ENCODE data around the gene SURF6. TPM values are rescaled to one million over a fixed set of nuclear protein-coding genes. Genes with fewer than 3 reads are reported as not detected.

Gene SURF6
- total and polyA plus RNA-seq, 2 of the 8 experiments (the other 6 are each of a cell fraction or from before 2014, with no cell fraction given): 6.1 to 23.7 TPM

GRCh38 chr9:133349965-133350616 is 14.1 kb upstream of the SURF6 start:
- H2BK15ac ChIP-seq (ENCODE audit: low read length): no peak overlapping the region
- H3K14ac ChIP-seq (ENCODE audit: insufficient read length): no peak overlapping the region
- H3K27ac ChIP-seq (ENCODE audit: low read depth, low read length): no peak overlapping the region
- H3K56ac ChIP-seq (replicated peaks; ENCODE audit: insufficient read length, low read depth, low read length): no peak overlapping the region
- H4K91ac ChIP-seq (replicated peaks; ENCODE audit: insufficient read length, low read length): no peak overlapping the region
- H3K4me1 ChIP-seq (replicated peaks in 1 of 4; ENCODE audit: control insufficient read depth in 3 of 4, insufficient read depth in 4 of 4, low read length in 3 of 4): peaks cover 0 to 10% (median 7%) of the 10 kb centered on the region in 4 experiments; a peak in 6 of 7 replicates
- no peak overlapping the region; a peak in 1 of 7 replicates for H3K9ac ChIP-seq (replicated peaks in 1 of 4; ENCODE audit: extremely low read depth in 1 of 4, low read depth in 3 of 4, low read length in 3 of 4)
- H3K23ac ChIP-seq (ENCODE audit: insufficient read length): no peak overlapping the region
- no peak overlapping the region for H4K5ac ChIP-seq (ENCODE audit: insufficient read length, low read depth, low read length)
- H4K8ac ChIP-seq (ENCODE audit: extremely low read depth, insufficient read depth, low read length): no peak overlapping the region
- H3K18ac ChIP-seq (ENCODE audit: extremely low read depth, low read length): no peak overlapping the region
- H3K23me2 ChIP-seq (ENCODE audit: low read depth, low read length): peaks cover 9% of the 10 kb centered on the region; the same call in 1 of the 2 replicates
- peaks cover 9 to 39% of the 10 kb centered on the region in 2 experiments for H3K79me2 ChIP-seq (ENCODE audit: control insufficient read depth in 1 of 2, insufficient read depth in 2 of 2, low read length in 2 of 2)
- TF ChIP-seq ATF2 (IDR thresholded peaks at IDR 0.05; ENCODE audit: low read length) (no peak), USF2 (IDR thresholded peaks at IDR 0.05; ENCODE audit: low read length) (peak; percentile 25; the same call in 1 of the 2 replicates), POLR2AphosphoS5 (IDR thresholded peaks at IDR 0.05; ENCODE audit: low read depth, low read length) (peak; percentile 63; the same call in 1 of the 2 replicates), CTCF (IDR thresholded peaks at IDR 0.05; ENCODE audit: control extremely low read depth in 1 of 3, insufficient read depth in 1 of 3, low read depth in 1 of 3, low read length in 3 of 3) (no peak), POLR2A (IDR thresholded peaks at IDR 0.05; ENCODE audit: control extremely low read depth in 1 of 2, low read depth in 2 of 2, low read length in 2 of 2) (peak in 1 of 2 experiments; percentile 39; a peak in 1 of 3 replicates), ZNF274 (IDR thresholded peaks at IDR 0.05; ENCODE audit: borderline replicate concordance, extremely low read depth, low read length) (no peak)
- H3K4ac ChIP-seq (replicated peaks; ENCODE audit: insufficient read length, low read depth, low read length): no peak overlapping the region
- no peak overlapping the region for H2AK5ac ChIP-seq (ENCODE audit: low read depth, low read length)
- 94% methylated on average over 15 of the region's 15 CpGs; no CpG with 5 or more reads in 1 of the 2 experiments for WGBS, 2 experiments (ENCODE audit: extremely low coverage in 1 of 2, insufficient coverage in 1 of 2, insufficient read length in 1 of 2, insufficient replicate concordance in 2 of 2, low coverage in 1 of 2, low lambda C conversion rate in 2 of 2, missing lambda C conversion rate in 1 of 2)
- no peaks in the 10 kb centered on the region for H3K27me3 ChIP-seq (replicated peaks in 1 of 4; ENCODE audit: control insufficient read depth in 3 of 4, extremely low read depth in 1 of 4, insufficient read depth in 3 of 4, low read length in 3 of 4)
- H2BK20ac ChIP-seq (ENCODE audit: low read length): no peak overlapping the region
- peak overlapping the region; percentile 91 to 97; a peak in 3 of 4 replicates for H3K4me2 ChIP-seq (ENCODE audit: insufficient read depth in 1 of 2, low read depth in 2 of 2, low read length in 2 of 2)
- CTCF ChIA-PET (ENCODE audit: partially characterized antibody): interaction anchor here (0.7 to 2.6 kb wide), 10 partner anchors 8 to 137 kb away, joined by 3 to 14 read pairs (median 4); partner anchors contain the start of gene SURF6
- FAIRE-seq: no peak
- no peak overlapping the region for H2BK12ac ChIP-seq (ENCODE audit: low read depth, low read length)
- POLR2A ChIA-PET (ENCODE audit: partially characterized antibody): interaction anchor here (0.7 to 16.1 kb wide), 18 partner anchors 4 to 189 kb away, joined by 3 to 461 read pairs (median 4); partner anchors contain the start of genes MED22, REXO4, RPL7A and STKLD1
- peaks cover 7% of the 10 kb centered on the region for H3K79me1 ChIP-seq (ENCODE audit: low read depth, low read length)
- peaks cover 22 to 58% (median 46%) of the 10 kb centered on the region in 4 experiments for H3K36me3 ChIP-seq (ENCODE audit: control insufficient read depth in 2 of 4, insufficient read depth in 4 of 4, low read length in 3 of 4)
- peaks cover 14 to 21% of the 10 kb centered on the region in 2 experiments for H4K20me1 ChIP-seq (replicated peaks in 1 of 2; ENCODE audit: control insufficient read depth in 1 of 2, insufficient read depth in 2 of 2, low read length in 2 of 2)
- H3K4me3 ChIP-seq (ENCODE audit: extremely low read depth in 1 of 4, insufficient read depth in 2 of 4, low read depth in 3 of 4, low read length in 4 of 4): peak overlapping the region; percentile 93 to 100 (median 96); a peak in 6 of 8 replicates
- H2AFZ ChIP-seq (ENCODE audit: low read length): no peak overlapping the region
- H2BK5ac ChIP-seq (ENCODE audit: low read depth, low read length): 0 out of 2 replicates have a peak overlapping the region, but pooled peaks have one; percentile 39
- no peak overlapping the region for H2BK120ac ChIP-seq (replicated peaks; ENCODE audit: low read depth, low read length)
- no peaks in the 10 kb centered on the region for H3K9me3 ChIP-seq (ENCODE audit: insufficient read depth in 2 of 2, low read depth in 1 of 2, low read length in 1 of 2)
- DNase-seq (ENCODE audit: low read depth in 1 of 2, low spot score in 2 of 2): no peak
